Calu3 (cell line): ENCODE data around the gene GLMN. TPM values are rescaled to one million over a fixed set of nuclear protein-coding genes. Genes with fewer than 3 reads are reported as not detected.
"Not testable (repeated sequence)": the region's sequence is repeated elsewhere in the genome, so short reads cannot be mapped to it uniquely, and the experiment has no call there.

ENCODE experiments used
- BruUV-seq: library from RNA; stranded (reverse); fragments of 400-500 nt; replicated peaks from 2 replicates; lab custom pipeline; 2021; lab: Mats Ljungman, UMichigan
- CTCF ChIA-PET: fragments of 300-600 bp; sonication (Branson Sonifier 250); formaldehyde crosslinking; loops from one replicate; lab custom pipeline; 2022; ENCODE audit warnings: antibody characterized with exemption; lab: Charles Lee
- DNase-seq: peaks from one replicate; pipeline ENCODE4 v3.0.0; 2022
- H3K27ac Mint-ChIP-seq: one replicate; pipeline ENCODE4 v1.8.0; 2022; ENCODE audit warnings: mixed read lengths; ENCODE audit not compliant: unreplicated experiment
- H3K27me3 Mint-ChIP-seq: one replicate; pipeline ENCODE4 v1.8.0; 2022; ENCODE audit warnings: mixed read lengths; ENCODE audit not compliant: unreplicated experiment
- H3K36me3 Mint-ChIP-seq: one replicate; pipeline ENCODE4 v1.8.0; 2022; ENCODE audit warnings: mild to moderate bottlenecking, moderate library complexity, mixed read lengths; ENCODE audit not compliant: insufficient read depth, unreplicated experiment
- H3K4me1 Mint-ChIP-seq: one replicate; pipeline ENCODE4 v1.8.0; 2022; ENCODE audit warnings: mild to moderate bottlenecking, low read depth, mixed read lengths; ENCODE audit not compliant: unreplicated experiment
- H3K4me3 Mint-ChIP-seq: one replicate; pipeline ENCODE4 v1.8.0; 2022; ENCODE audit warnings: mild to moderate bottlenecking, low read depth, moderate library complexity, mixed read lengths; ENCODE audit not compliant: unreplicated experiment
- H3K9me3 Mint-ChIP-seq: one replicate; pipeline ENCODE4 v1.8.0; 2022; ENCODE audit warnings: low read depth, mixed read lengths; ENCODE audit not compliant: unreplicated experiment
- CTCF ChIP-seq: fragments of 200-600 bp; IDR thresholded peaks from one replicate; pipeline ENCODE4 v1.8.0; 2022; ENCODE audit warnings: antibody characterized with exemption; ENCODE audit not compliant: unreplicated experiment
- intact Hi-C: fragments of 100-400 bp; cut with micrococcal nuclease; formaldehyde crosslinking; loops from one replicate; pipeline ENCODE4 v1.10.0; 2022; ENCODE audit not compliant: unreplicated experiment
- total RNA-seq: library from RNA; stranded (reverse); gene quantifications from 2 replicates; pipeline ENCODE4 v1.2.3, GENCODE V29; 2022

GLMN gene
- total RNA-seq, 1 experiment from 2014 or later, result 13.3 TPM

- DNase-seq, result no peak
- intact Hi-C loops, result no loop called here
- TF ChIP-seq CTCF, result no peak
- Mint-ChIP-seq H3K27ac (no peak overlapping the region), H3K4me3 (no peak overlapping the region), H3K27me3 (no peaks in the 10 kb centered on the region), H3K9me3 (no peaks in the 10 kb centered on the region), H3K36me3 (no peaks in the 10 kb centered on the region), H3K4me1 (no peaks in the 10 kb centered on the region)
- BruUV-seq, result no TSS peak
- CTCF ChIA-PET, result no interaction called here
Measured at GRCh38 chr1:92274939-92275338, 23.8 kb downstream of the GLMN start.

DNA sequence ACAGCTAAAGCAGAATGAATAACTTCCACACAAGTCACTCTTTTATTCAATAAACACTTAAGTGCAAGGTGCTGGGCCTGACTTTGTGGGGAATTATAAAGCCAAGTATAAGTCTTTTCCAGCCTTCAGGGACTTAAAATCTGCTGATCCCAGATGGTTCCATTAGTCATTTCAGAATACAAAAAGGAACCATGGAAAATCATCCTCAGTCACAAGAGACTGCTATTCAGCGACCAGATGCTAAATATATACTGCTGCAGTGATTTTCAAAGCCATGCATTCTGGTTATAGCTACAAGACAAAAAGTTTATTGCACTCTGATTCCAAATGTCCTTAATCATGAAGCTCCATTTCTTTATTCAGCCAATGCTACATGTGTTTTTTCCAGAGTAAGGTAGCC is 25.7 kb downstream of the GLMN start:
- Mint-ChIP-seq H3K4me1 (no peaks in the 10 kb centered on the region), H3K9me3 (no peaks in the 10 kb centered on the region), H3K4me3 (no peak overlapping the region), H3K36me3 (no peaks in the 10 kb centered on the region), H3K27ac (no peak overlapping the region), H3K27me3 (no peaks in the 10 kb centered on the region)
- intact Hi-C loops, result no loop called here
- no peak for TF ChIP-seq CTCF
- CTCF ChIA-PET, result interaction anchor here (0.7 kb wide), 1 partner anchor 82 kb away, joined by 3 read pairs; no protein-coding TSS in a partner anchor
- DNase-seq, result no peak
- BruUV-seq, result no TSS peak

DNA sequence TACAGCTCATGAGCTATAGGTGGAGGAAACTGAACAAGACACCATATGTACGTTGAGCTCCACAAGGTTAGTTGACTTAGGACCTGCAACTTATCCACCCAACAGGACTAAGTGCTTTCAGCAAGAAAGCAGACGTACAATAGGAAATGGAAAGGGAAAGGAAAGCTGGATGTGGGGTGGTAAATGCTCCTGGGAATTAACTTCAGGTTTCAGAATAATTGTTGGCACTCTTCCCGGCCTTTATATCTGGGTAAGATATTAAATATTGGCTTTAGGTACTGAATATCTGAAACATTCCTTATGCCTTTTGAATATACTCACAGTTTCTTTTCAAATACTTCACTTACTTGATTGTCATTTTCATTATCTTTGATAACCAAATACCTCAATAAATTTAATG is 36.3 kb downstream of the GLMN start:
- Mint-ChIP-seq H3K4me1 (no peaks in the 10 kb centered on the region), H3K4me3 (no peak overlapping the region), H3K27ac (no peak overlapping the region), H3K27me3 (no peaks in the 10 kb centered on the region), H3K36me3 (peaks cover 5% of the 10 kb centered on the region), H3K9me3 (no peaks in the 10 kb centered on the region)
- no TSS peak for BruUV-seq
- TF ChIP-seq CTCF, result no peak
- CTCF ChIA-PET, result interaction anchor here (0.7 kb wide), 1 partner anchor 486 kb away, joined by 3 read pairs; no protein-coding TSS in a partner anchor
- intact Hi-C loops, result no loop called here
- no peak for DNase-seq

DNA sequence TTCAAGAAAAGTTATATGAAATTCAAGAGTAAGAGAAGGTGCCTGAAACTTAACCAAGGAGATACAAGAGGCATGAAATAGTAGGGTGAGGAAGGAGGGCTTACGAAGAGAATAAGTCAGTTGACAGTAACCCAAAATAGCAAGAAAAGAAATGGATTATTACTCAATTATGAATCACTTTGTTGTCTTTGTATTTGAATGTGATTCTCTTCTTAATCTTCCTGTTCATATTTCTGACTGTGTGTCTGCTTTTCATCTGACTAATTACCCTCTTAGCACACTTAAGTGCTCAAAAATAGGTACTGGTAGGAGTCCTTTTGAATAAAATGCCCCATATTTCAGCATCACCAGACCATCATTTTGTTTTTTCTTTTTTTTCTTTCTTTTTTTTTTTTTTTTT is 39.4 kb downstream of the GLMN start:
- Mint-ChIP-seq H3K36me3 (peaks cover 5% of the 10 kb centered on the region), H3K27me3 (no peaks in the 10 kb centered on the region), H3K9me3 (peaks cover 6% of the 10 kb centered on the region), H3K27ac (no peak overlapping the region), H3K4me3 (no peak overlapping the region), H3K4me1 (no peaks in the 10 kb centered on the region)
- no peak for TF ChIP-seq CTCF
- CTCF ChIA-PET, result no interaction called here
- no peak for DNase-seq
- BruUV-seq, result no TSS peak
- intact Hi-C loops, result no loop called here

DNA sequence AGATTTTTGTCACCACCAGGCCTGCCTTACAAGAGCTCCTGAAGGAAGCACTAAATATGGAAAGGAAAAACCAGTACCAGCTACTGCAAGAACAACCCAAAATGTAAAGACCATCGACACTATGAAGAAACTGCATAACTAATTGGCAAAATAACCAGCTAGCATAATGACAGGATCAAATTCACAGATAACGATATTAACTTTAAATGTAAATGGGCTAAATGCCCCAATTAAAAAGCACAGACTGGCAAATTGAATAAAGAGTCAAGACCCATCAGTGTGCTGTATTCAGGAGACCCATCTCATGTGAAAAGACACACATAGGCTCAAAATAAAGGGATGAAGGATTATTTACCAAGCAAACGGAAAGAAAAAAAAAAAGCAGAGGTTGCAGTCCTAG is 44.1 kb downstream of the GLMN start:
- H3K4me1 Mint-ChIP-seq, H3K27me3 Mint-ChIP-seq, intact Hi-C loops, DNase-seq, CTCF ChIA-PET, H3K9me3 Mint-ChIP-seq, H3K27ac Mint-ChIP-seq, H3K4me3 Mint-ChIP-seq, BruUV-seq, H3K36me3 Mint-ChIP-seq: not testable (repeated sequence)
